Fibroblast of the aortic adventitia (primary cell): Measurements from ENCODE around the gene GP5. TPM values are rescaled to one million over a fixed set of nuclear protein-coding genes. Genes with fewer than 3 reads are reported as not detected.

Source experiments
- DNase-seq: peaks from one replicate; pipeline ENCODE4 v3.0.0-alpha.2; 2010; ENCODE audit warnings: low read depth
- H3K4me3 ChIP-seq: 2 replicates; pipeline ENCODE4 v1.5.1; 2011; ENCODE audit warnings: low read depth, mild to moderate bottlenecking, control low read depth, low read length, moderate library complexity
- CTCF ChIP-seq: IDR thresholded peaks from 2 replicates; pipeline ENCODE4 v1.5.1; 2011; ENCODE audit warnings: mild to moderate bottlenecking, low read length, control low read depth, inconsistent platforms; ENCODE audit not compliant: insufficient read depth
- total RNA-seq: library from RNA; depleted of rRNA; stranded (reverse); fragments of >200 nt; gene quantifications from 2 replicates; pipeline ENCODE4 v1.2.3, GENCODE V29; 2012; ENCODE audit warnings: low replicate concordance

GP5 gene
- total RNA-seq, 1 donor = 0.09 TPM

- no peak for TF ChIP-seq CTCF
- H3K4me3 ChIP-seq = no peak overlapping the region
- DNase-seq = no peak
Observed at GRCh38 chr3:194386066-194386465, 13.0 kb downstream of the GP5 start.

GRCh38 chr3:194384569-194385001, 14.5 kb downstream of the GP5 start:
- no peak overlapping the region for H3K4me3 ChIP-seq
- no peak for DNase-seq
- no peak for TF ChIP-seq CTCF

GRCh38 chr3:194384156-194384555, 14.9 kb downstream of the GP5 start:
- H3K4me3 ChIP-seq = no peak overlapping the region
- no peak for DNase-seq
- no peak for TF ChIP-seq CTCF

GRCh38 chr3:194383276-194383940, 15.7 kb downstream of the GP5 start:
- H3K4me3 ChIP-seq = no peak overlapping the region
- TF ChIP-seq CTCF = no peak
- DNase-seq = no peak

- no peak for TF ChIP-seq CTCF
- DNase-seq = no peak
- no peak overlapping the region for H3K4me3 ChIP-seq
Observed at GRCh38 chr3:194382892-194383223, 16.2 kb downstream of the GP5 start.

- no peak for DNase-seq
- TF ChIP-seq CTCF = no peak
- H3K4me3 ChIP-seq = no peak overlapping the region
Observed at GRCh38 chr3:194382196-194382891, 16.7 kb downstream of the GP5 start.
